Mesodermal cell (in vitro differentiated cells): ENCODE results near the gene RNASE7.

Source experiments
- H3K27ac ChIP-seq: 2 replicates; pipeline ENCODE4 v1.7.0; 2013; ENCODE audit warnings: mild to moderate bottlenecking, low read depth, low read length, moderate library complexity; ENCODE audit not compliant: severe bottlenecking
- H3K36me3 ChIP-seq: 2 replicates; pipeline ENCODE4 v1.7.1; 2013; ENCODE audit warnings: mild to moderate bottlenecking, low read length, moderate library complexity; ENCODE audit not compliant: control insufficient read depth, insufficient read depth
- H3K4me1 ChIP-seq: one replicate; pipeline ENCODE4 v1.7.1; 2013; ENCODE audit warnings: mild to moderate bottlenecking, low read length; ENCODE audit not compliant: insufficient read depth, control insufficient read depth, poor library complexity, severe bottlenecking
- H3K4me3 ChIP-seq: 2 replicates; pipeline ENCODE4 v1.7.0; 2013; ENCODE audit warnings: low read length, control low read depth, mild to moderate bottlenecking; ENCODE audit not compliant: insufficient read depth, poor library complexity, severe bottlenecking; ENCODE audit errors: extremely low read depth
- H3K9me3 ChIP-seq: 2 replicates; pipeline ENCODE4 v1.7.1; 2013; ENCODE audit warnings: mild to moderate bottlenecking, low read length, moderate library complexity; ENCODE audit not compliant: control insufficient read depth
- WGBS, 2 experiments: methylation state at CpG; one replicate each; pipeline ENCODE4 v1.1.5; 2013; ENCODE audit warnings: missing lambda C conversion rate in 2 of 2; ENCODE audit not compliant: insufficient coverage in 2 of 2; 5-methylcytosine and 5-hydroxymethylcytosine counted together

RNASE7 gene

DNA sequence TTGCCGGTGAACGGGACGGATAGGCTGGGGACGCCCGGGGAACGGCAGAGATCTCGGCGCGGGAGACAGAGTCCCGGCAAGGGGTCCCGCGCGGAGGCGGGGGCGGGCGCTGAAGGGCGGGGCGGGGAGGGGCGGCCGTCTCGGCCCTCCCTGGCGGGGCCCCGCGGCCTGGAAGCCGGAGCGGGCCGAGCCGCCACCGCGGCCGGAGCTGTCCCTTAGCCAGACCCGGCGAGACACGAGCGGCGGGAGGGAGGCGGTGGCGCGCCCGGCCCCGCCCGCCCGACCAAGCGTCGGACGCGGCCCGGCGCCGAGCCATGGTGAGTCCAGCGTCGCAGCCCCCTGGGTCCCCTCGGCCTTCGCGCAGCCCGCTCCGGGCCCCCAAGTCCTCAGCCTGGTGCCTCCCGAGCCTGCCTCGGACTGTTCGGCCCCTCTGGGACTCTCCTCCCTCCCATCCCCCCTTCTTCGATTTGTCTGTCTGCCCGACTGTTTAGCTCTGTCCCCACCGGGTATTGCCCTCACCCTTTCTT, 28.0 kb downstream of the RNASE7 start, which contains the start of gene ARHGEF40:
TSS of gene ARHGEF40 (plus strand) at position 222 of the 527 bp plus-strand sequence. CDS start at position 315, 93 bp downstream.
- 0 to 1% methylated on average over 54 to 55 of the region's 63 CpGs for WGBS, 2 experiments
- Histone ChIP-seq H3K36me3 (peaks cover 28% of the 10 kb centered on the region), H3K4me3 (peak within 1 kb of the TSS; percentile 74), H3K27ac (peak within 1 kb of the TSS; percentile 91), H3K4me1 (peaks cover 9% of the 10 kb centered on the region), H3K9me3 (no peaks in the 10 kb centered on the region)

DNA sequence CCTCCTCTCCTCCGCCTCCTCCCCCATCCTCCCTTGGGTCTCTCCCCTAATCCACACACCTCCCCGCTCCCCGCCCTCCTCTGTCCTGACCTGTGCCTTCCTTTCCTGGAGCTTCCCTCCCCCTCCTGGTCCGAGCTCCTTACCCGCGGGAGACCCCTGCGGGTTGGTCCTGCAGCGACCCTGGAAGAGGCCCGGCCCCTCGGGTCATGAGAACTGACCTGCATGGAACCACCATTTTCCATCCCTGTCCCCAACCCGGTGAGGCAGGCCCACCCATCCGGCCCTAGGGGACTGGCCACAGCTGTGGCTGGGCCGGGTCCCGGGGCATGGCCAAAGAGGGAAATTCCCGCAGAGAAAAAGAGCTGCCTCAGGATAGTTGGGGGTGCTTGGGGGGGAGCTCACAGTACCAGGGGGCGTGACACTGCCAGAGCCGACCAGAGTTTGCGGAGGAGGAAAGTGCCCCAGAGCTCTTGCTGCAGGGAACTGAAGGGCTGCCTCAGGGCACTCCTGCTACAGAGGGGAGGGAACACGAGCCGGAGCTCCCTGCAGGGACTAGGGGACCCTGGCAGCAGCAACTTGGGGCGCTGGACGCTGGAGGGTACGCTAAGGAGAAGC, 28.6 kb downstream of the RNASE7 start:
- Histone ChIP-seq H3K4me1 (peaks cover 9% of the 10 kb centered on the region), H3K36me3 (peaks cover 33% of the 10 kb centered on the region), H3K4me3 (peak overlapping the region; percentile 74), H3K9me3 (no peaks in the 10 kb centered on the region), H3K27ac (peak overlapping the region; percentile 91)
- WGBS, 2 experiments: 0% methylated on average over 9 to 20 of the region's 23 CpGs

GRCh38 chr14:21071225-21072030, 29.3 kb downstream of the RNASE7 start:
- peak overlapping the region; percentile 74 for H3K4me3 ChIP-seq
- H3K4me1 ChIP-seq: peaks cover 9% of the 10 kb centered on the region
- 1 to 2% methylated on average over 21 to 32 of the region's 37 CpGs for WGBS, 2 experiments
- no peaks in the 10 kb centered on the region for H3K9me3 ChIP-seq
- peak overlapping the region; percentile 91 for H3K27ac ChIP-seq
- peaks cover 40% of the 10 kb centered on the region for H3K36me3 ChIP-seq

DNA sequence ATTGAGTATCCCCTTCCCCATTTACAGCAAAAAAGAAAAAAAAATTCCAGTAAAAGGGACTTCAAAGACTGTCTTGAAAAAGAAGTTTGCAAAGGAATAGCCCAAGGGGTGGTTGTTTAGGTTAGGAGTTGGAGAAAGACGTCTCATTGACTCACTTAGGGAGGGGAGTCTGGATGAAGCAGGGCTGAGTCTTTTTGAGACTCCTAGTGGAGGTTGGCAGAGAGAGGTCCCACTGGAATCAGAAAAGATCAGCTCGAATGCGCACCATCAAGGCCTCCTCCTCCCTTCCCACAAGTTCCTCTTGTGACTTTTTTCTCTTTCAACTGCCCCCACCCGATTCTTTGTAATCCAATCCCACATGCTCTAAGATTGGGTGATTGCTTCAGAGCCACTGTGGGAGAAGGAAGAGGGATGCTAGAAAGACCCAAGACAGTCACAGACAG, 29.9 kb downstream of the RNASE7 start:
- Histone ChIP-seq H3K27ac (peak overlapping the region; percentile 91), H3K9me3 (no peaks in the 10 kb centered on the region), H3K4me3 (peak overlapping the region; percentile 74), H3K4me1 (peaks cover 9% of the 10 kb centered on the region), H3K36me3 (peaks cover 44% of the 10 kb centered on the region)
- WGBS, 2 experiments: 8 to 47% methylated on average over 1 to 3 of the region's 4 CpGs

DNA sequence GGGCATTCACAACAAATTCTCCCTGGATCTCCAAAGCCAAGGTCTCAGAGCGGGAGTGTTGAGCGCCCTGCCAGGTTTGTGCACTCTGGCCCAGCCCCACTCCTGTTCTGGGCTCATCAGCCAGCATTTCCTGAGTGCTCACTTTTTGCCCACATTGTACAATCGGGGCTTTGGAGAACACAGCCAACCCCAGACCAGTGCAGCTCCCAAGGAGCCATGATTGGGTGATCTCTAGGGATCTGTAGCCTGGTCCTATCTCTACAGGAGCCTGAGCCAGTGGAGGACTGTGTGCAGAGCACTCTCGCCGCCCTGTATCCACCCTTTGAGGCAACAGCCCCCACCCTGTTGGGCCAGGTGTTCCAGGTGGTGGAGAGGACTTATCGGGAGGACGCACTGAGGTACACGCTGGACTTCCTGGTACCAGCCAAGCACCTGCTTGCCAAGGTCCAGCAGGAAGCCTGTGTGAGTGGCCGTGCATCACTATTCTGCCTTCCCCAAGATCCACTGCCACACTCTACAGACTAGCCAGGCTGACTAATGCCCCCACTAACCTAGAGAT, 30.7 kb downstream of the RNASE7 start:
- H3K9me3 ChIP-seq: no peaks in the 10 kb centered on the region
- WGBS, 2 experiments: 97 to 98% methylated on average over 5 to 8 of the region's 9 CpGs
- peaks cover 9% of the 10 kb centered on the region for H3K4me1 ChIP-seq
- H3K27ac ChIP-seq: no peak overlapping the region
- no peak overlapping the region for H3K4me3 ChIP-seq
- peaks cover 52% of the 10 kb centered on the region for H3K36me3 ChIP-seq

DNA sequence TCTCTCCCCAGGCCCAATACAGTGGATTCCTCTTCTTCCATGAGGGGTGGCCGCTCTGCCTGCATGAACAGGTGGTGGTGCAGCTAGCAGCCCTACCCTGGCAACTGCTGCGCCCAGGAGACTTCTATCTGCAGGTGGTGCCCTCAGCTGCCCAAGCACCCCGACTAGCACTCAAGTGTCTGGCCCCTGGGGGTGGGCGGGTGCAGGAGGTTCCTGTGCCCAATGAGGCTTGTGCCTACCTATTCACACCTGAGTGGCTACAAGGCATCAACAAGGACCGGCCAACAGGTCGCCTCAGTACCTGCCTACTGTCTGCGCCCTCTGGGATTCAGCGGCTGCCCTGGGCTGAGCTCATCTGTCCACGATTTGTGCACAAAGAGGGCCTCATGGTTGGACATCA, 31.8 kb downstream of the RNASE7 start:
- Histone ChIP-seq H3K36me3 (peaks cover 63% of the 10 kb centered on the region), H3K4me3 (no peak overlapping the region), H3K9me3 (no peaks in the 10 kb centered on the region), H3K4me1 (peaks cover 9% of the 10 kb centered on the region), H3K27ac (no peak overlapping the region)
- WGBS, 2 experiments: 98% methylated on average over 9 of the region's 9 CpGs

DNA sequence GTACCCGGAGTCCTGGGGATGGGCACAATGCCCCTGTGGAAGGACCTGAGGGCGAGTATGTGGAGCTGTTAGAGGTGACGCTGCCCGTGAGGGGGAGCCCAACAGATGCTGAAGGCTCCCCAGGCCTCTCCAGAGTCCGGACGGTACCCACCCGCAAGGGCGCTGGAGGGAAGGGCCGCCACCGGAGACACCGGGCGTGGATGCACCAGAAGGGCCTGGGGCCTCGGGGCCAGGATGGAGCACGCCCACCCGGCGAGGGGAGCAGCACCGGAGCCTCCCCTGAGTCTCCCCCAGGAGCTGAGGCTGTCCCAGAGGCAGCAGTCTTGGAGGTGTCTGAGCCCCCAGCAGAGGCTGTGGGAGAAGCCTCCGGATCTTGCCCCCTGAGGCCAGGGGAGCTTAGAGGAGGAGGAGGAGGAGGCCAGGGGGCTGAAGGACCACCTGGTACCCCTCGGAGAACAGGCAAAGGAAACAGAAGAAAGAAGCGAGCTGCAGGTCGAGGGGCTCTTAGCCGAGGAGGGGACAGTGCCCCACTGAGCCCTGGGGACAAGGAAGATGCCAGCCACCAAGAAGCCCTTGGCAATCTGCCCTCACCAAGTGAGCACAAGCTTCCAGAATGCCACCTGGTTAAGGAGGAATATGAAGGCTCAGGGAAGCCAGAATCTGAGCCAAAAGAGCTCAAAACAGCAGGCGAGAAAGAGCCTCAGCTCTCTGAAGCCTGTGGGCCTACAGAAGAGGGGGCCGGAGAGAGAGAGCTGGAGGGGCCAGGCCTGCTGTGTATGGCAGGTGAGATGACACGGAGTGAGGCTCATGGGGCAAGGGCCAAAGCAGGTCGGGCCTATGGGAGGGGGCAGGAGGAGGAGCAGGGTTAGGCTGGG, 32.5 kb downstream of the RNASE7 start:
- H3K4me3 ChIP-seq: no peak overlapping the region
- peaks cover 70% of the 10 kb centered on the region for H3K36me3 ChIP-seq
- H3K4me1 ChIP-seq: peaks cover 9% of the 10 kb centered on the region
- no peak overlapping the region for H3K27ac ChIP-seq
- no peaks in the 10 kb centered on the region for H3K9me3 ChIP-seq
- 96 to 97% methylated on average over 25 of the region's 26 CpGs for WGBS, 2 experiments

GRCh38 chr14:21075719-21076437, 33.7 kb downstream of the RNASE7 start:
- Histone ChIP-seq H3K4me1 (peaks cover 9% of the 10 kb centered on the region), H3K36me3 (peaks cover 83% of the 10 kb centered on the region), H3K4me3 (no peak overlapping the region), H3K9me3 (no peaks in the 10 kb centered on the region), H3K27ac (no peak overlapping the region)
- WGBS, 2 experiments: 96 to 98% methylated on average over 9 of the region's 9 CpGs

- WGBS, 2 experiments: 88 to 93% methylated on average over 2 of the region's 2 CpGs
- peaks cover 97% of the 10 kb centered on the region for H3K36me3 ChIP-seq
Observed at GRCh38 chr14:21077672-21078071, 35.5 kb downstream of the RNASE7 start.

More at GRCh38 chr14:21077672-21078071, 35.5 kb downstream of the RNASE7 start:
- no peaks in the 10 kb centered on the region for H3K9me3 ChIP-seq
- H3K4me3 ChIP-seq: no peak overlapping the region
- H3K27ac ChIP-seq: no peak overlapping the region
- peaks cover 3% of the 10 kb centered on the region for H3K4me1 ChIP-seq
